H1 (cell line): ENCODE measurements around the gene ZNF48. TPM values are rescaled to one million over a fixed set of nuclear protein-coding genes. Genes with fewer than 3 reads are reported as not detected.
A peak's percentile ranks its signal among the peaks of the same experiment; 100 is the strongest.

Experiments used
- CTCF ChIA-PET: fragments of 300-600 bp; sonication (Branson Sonifier 250); formaldehyde crosslinking; loops from one replicate; lab custom pipeline; 2021; ENCODE audit not compliant: partially characterized antibody; lab: Charles Lee
- POLR2A ChIA-PET: fragments of 300-600 bp; sonication (Branson Sonifier 250); formaldehyde crosslinking; loops from one replicate; lab custom pipeline; 2021; ENCODE audit warnings: inconsistent platforms; ENCODE audit not compliant: partially characterized antibody; lab: Charles Lee
- DNase-seq, 2 experiments: peaks; one replicate each; pipeline versions ENCODE4 v3.0.0 to v3.0.0-alpha.2; 2010 to 2022; ENCODE audit warnings: low spot score in 2 of 2, low read depth in 1 of 2, mixed read lengths in 1 of 2
- FAIRE-seq: peaks from 2 replicates; lab custom pipeline; 2011; peaks lifted over from hg19 to GRCh38; lab: Jason Lieb, UNC
- H2AFZ ChIP-seq: 2 replicates; pipeline ENCODE4 v1.8.1; 2012; ENCODE audit warnings: low read length, inconsistent platforms
- H2AK5ac ChIP-seq: 2 replicates; pipeline ENCODE4 v1.6.1; 2013; ENCODE audit warnings: low read depth, low read length
- H2BK120ac ChIP-seq: replicated peaks from 2 replicates; pipeline ENCODE3; 2013; ENCODE audit warnings: low read depth, low read length, inconsistent platforms
- H2BK12ac ChIP-seq: 2 replicates; pipeline ENCODE4 v1.6.1; 2013; ENCODE audit warnings: low read depth, low read length
- H2BK15ac ChIP-seq: 2 replicates; pipeline ENCODE4 v1.6.1; 2013; ENCODE audit warnings: low read length
- H2BK20ac ChIP-seq: 2 replicates; pipeline ENCODE4 v1.6.1; 2013; ENCODE audit warnings: low read length
- H2BK5ac ChIP-seq: 2 replicates; pipeline ENCODE4 v1.6.1; 2013; ENCODE audit warnings: low read depth, low read length
- H3K14ac ChIP-seq: 2 replicates; pipeline ENCODE4 v1.6.1; 2013; ENCODE audit warnings: inconsistent platforms; ENCODE audit not compliant: insufficient read length
- H3K18ac ChIP-seq: 2 replicates; pipeline ENCODE4 v1.6.1; 2013; ENCODE audit warnings: low read length; ENCODE audit errors: extremely low read depth
- H3K23ac ChIP-seq: 2 replicates; pipeline ENCODE4 v1.6.1; 2013; ENCODE audit warnings: inconsistent platforms; ENCODE audit not compliant: insufficient read length
- H3K23me2 ChIP-seq: 2 replicates; pipeline ENCODE4 v1.6.1; 2013; ENCODE audit warnings: low read depth, low read length
- H3K27ac ChIP-seq: 2 replicates; pipeline ENCODE4 v1.6.1; 2011; ENCODE audit warnings: low read depth, low read length, inconsistent platforms
- H3K27me3 ChIP-seq, 4 experiments: replicated peaks in 1 of 4; 1 replicate in 1 of 4; 2 replicates in 3 of 4; pipeline versions ENCODE4 v1.6.1 to v1.8.1; 2011 to 2013; ENCODE audit warnings: low read length in 3 of 4, mild to moderate bottlenecking in 3 of 4, inconsistent platforms in 2 of 4, mixed read lengths in 2 of 4, moderate library complexity in 1 of 4; ENCODE audit not compliant: control insufficient read depth in 3 of 4, insufficient read depth in 3 of 4; ENCODE audit errors: extremely low read depth in 1 of 4
- H3K36me3 ChIP-seq, 4 experiments: 2 replicates each; pipeline versions ENCODE4 v1.6.1 to v1.8.1; 2011 to 2013; ENCODE audit warnings: mild to moderate bottlenecking in 4 of 4, low read length in 3 of 4, moderate library complexity in 2 of 4, control low read depth in 1 of 4, inconsistent platforms in 1 of 4; ENCODE audit not compliant: insufficient read depth in 4 of 4, control insufficient read depth in 2 of 4
- H3K4ac ChIP-seq: replicated peaks from 2 replicates; pipeline ENCODE3; 2013; ENCODE audit warnings: low read length, low read depth, mixed read lengths, inconsistent platforms; ENCODE audit not compliant: insufficient read length
- H3K4me1 ChIP-seq, 4 experiments: replicated peaks in 1 of 4; 1 replicate in 1 of 4; 2 replicates in 3 of 4; pipeline versions ENCODE4 v1.6.1 to v1.8.1; 2011 to 2013; ENCODE audit warnings: low read length in 3 of 4, inconsistent platforms in 2 of 4, mixed read lengths in 1 of 4; ENCODE audit not compliant: insufficient read depth in 4 of 4, control insufficient read depth in 3 of 4
- H3K4me2 ChIP-seq, 2 experiments: 2 replicates each; pipeline versions ENCODE4 v1.6.1 to v1.8.1; 2011 to 2013; ENCODE audit warnings: low read depth in 2 of 2, low read length in 2 of 2, control low read depth in 1 of 2, inconsistent platforms in 1 of 2, mild to moderate bottlenecking in 1 of 2; ENCODE audit not compliant: insufficient read depth in 1 of 2
- H3K4me3 ChIP-seq, 4 experiments: fragments of 200-600, 300-600 bp in 1 of 4; sonication (generic), shearing (Covaris generic), sonication (Bioruptor Twin) in 1 of 4; 2 replicates each; pipeline versions ENCODE4 v1.5.1 to v1.8.1; 2011 to 2016; ENCODE audit warnings: low read length in 4 of 4, low read depth in 3 of 4, control low read depth in 2 of 4, inconsistent platforms in 2 of 4, mild to moderate bottlenecking in 2 of 4, mixed read lengths in 1 of 4, moderate library complexity in 1 of 4; ENCODE audit not compliant: insufficient read depth in 2 of 4; ENCODE audit errors: extremely low read depth in 1 of 4
- H3K56ac ChIP-seq: replicated peaks from 2 replicates; pipeline ENCODE3; 2013; ENCODE audit warnings: low read depth, mild to moderate bottlenecking, mixed read lengths, low read length, inconsistent platforms; ENCODE audit not compliant: insufficient read length
- H3K79me1 ChIP-seq: 2 replicates; pipeline ENCODE4 v1.6.1; 2013; ENCODE audit warnings: low read depth, low read length, control low read depth
- H3K79me2 ChIP-seq, 2 experiments: 2 replicates each; pipeline versions ENCODE4 v1.6.1 to v1.8.1; 2012 to 2013; ENCODE audit warnings: low read length in 2 of 2, mild to moderate bottlenecking in 2 of 2, inconsistent platforms in 1 of 2; ENCODE audit not compliant: insufficient read depth in 2 of 2, control insufficient read depth in 1 of 2
- H3K9ac ChIP-seq, 4 experiments: replicated peaks in 1 of 4; 1 replicate in 1 of 4; 2 replicates in 3 of 4; pipeline versions ENCODE4 v1.6.1 to v1.8.1; 2011 to 2013; ENCODE audit warnings: low read depth in 3 of 4, low read length in 3 of 4, control low read depth in 2 of 4, mild to moderate bottlenecking in 2 of 4, moderate library complexity in 2 of 4, inconsistent platforms in 1 of 4; ENCODE audit errors: extremely low read depth in 1 of 4
- H3K9me3 ChIP-seq, 2 experiments: 2 replicates each; pipeline versions ENCODE4 v1.6.1 to v1.8.1; 2012 to 2013; ENCODE audit warnings: mild to moderate bottlenecking in 2 of 2, moderate library complexity in 2 of 2, control low read depth in 1 of 2, inconsistent platforms in 1 of 2, low read depth in 1 of 2, low read length in 1 of 2, mixed read lengths in 1 of 2; ENCODE audit not compliant: insufficient read depth in 2 of 2
- H4K20me1 ChIP-seq, 2 experiments: replicated peaks in 1 of 2; 2 replicates each; pipeline versions ENCODE3 to v1.8.1; 2011 to 2013; ENCODE audit warnings: inconsistent platforms in 2 of 2, low read length in 2 of 2, mild to moderate bottlenecking in 1 of 2; ENCODE audit not compliant: insufficient read depth in 2 of 2, control insufficient read depth in 1 of 2
- H4K5ac ChIP-seq: 2 replicates; pipeline ENCODE4 v1.6.1; 2013; ENCODE audit warnings: low read length, low read depth, mixed read lengths, inconsistent platforms; ENCODE audit not compliant: insufficient read length
- H4K8ac ChIP-seq: 2 replicates; pipeline ENCODE4 v1.8.0; 2013; ENCODE audit warnings: mild to moderate bottlenecking, moderate library complexity, low read length, inconsistent platforms; ENCODE audit not compliant: insufficient read depth; ENCODE audit errors: extremely low read depth
- H4K91ac ChIP-seq: replicated peaks from 2 replicates; pipeline ENCODE3; 2013; ENCODE audit warnings: low read length, mixed read lengths, inconsistent platforms; ENCODE audit not compliant: insufficient read length
- ATF2 ChIP-seq: IDR thresholded peaks from 2 replicates; pipeline ENCODE4 v1.6.1; 2012; ENCODE audit warnings: low read length, inconsistent platforms
- BRCA1 ChIP-seq: IDR thresholded peaks from 2 replicates; pipeline ENCODE4 v1.6.1; 2012; ENCODE audit warnings: low read depth, low read length, improper control_type of control experiment
- CREB1 ChIP-seq: IDR thresholded peaks from 2 replicates; pipeline ENCODE4 v1.6.1; 2012; ENCODE audit warnings: inconsistent platforms
- MAFK ChIP-seq: IDR thresholded peaks from 2 replicates; pipeline ENCODE4 v1.6.1; 2012; ENCODE audit warnings: low read depth, mild to moderate bottlenecking, improper control_type of control experiment, low read length
- MAX ChIP-seq: IDR thresholded peaks from 2 replicates; pipeline ENCODE4 v1.6.1; 2012; ENCODE audit warnings: inconsistent platforms
- POU5F1 ChIP-seq: IDR thresholded peaks from 2 replicates; pipeline ENCODE4 v1.6.1; 2011; ENCODE audit warnings: low read depth, mild to moderate bottlenecking, low read length, moderate library complexity
- SAP30 ChIP-seq: fragments of 300-600 bp; sonication (generic); IDR thresholded peaks from 2 replicates; pipeline ENCODE4 v1.7.1; 2012; ENCODE audit warnings: low read length, moderate library complexity, mild to moderate bottlenecking, inconsistent platforms; ENCODE audit not compliant: insufficient read depth, insufficient replicate concordance
- SP4 ChIP-seq: IDR thresholded peaks from 2 replicates; pipeline ENCODE4 v1.6.1; 2012; ENCODE audit warnings: low read length, inconsistent platforms
- SUZ12 ChIP-seq: fragments of 200-600 bp; sonication (generic); IDR thresholded peaks from 2 replicates; pipeline ENCODE4 v1.6.1; 2012; ENCODE audit warnings: mild to moderate bottlenecking, inconsistent platforms, low read length, moderate library complexity, mixed read lengths
- TAF7 ChIP-seq: optimal IDR thresholded peaks from 2 replicates; pipeline ENCODE3; 2011; ENCODE audit warnings: low read depth, mild to moderate bottlenecking, inconsistent platforms, low read length, moderate library complexity, borderline replicate concordance
- WGBS, 2 experiments: shearing (Covaris generic) in 1 of 2; methylation state at CpG; one replicate each; pipeline versions ENCODE4 v1.1.6 to v1.1.7; 2013 to 2015; ENCODE audit warnings: low lambda C conversion rate in 2 of 2, mixed read lengths in 2 of 2, inconsistent platforms in 1 of 2, low coverage in 1 of 2, missing lambda C conversion rate in 1 of 2; ENCODE audit not compliant: insufficient replicate concordance in 2 of 2, insufficient coverage in 1 of 2, insufficient read length in 1 of 2; ENCODE audit errors: extremely low coverage in 1 of 2, missing lambda C conversion rate in 1 of 2; 5-methylcytosine and 5-hydroxymethylcytosine counted together
- polyA plus RNA-seq, 7 experiments: library from polyadenylated mRNA; depleted of rRNA in 3 of 7; stranded (reverse) in 5 of 7; unstranded in 2 of 7; fragments of >200 nt in 5 of 7; fragments of 200-250 nt in 2 of 7; gene quantifications; 1 replicate in 5 of 7; 2 replicates in 1 of 7; 4 replicates in 1 of 7; pipeline versions ENCODE4 v1.2.1 to v1.2.3, GENCODE V29; 2011 to 2013; ENCODE audit warnings: missing spikeins in 2 of 7, mixed read lengths in 2 of 7
- total RNA-seq: library from RNA; stranded (reverse); fragmentation: NEBNext Ultra II Directional; extraction: Animal tissue kit (Norgen Biotek cat#: 25700); gene quantifications from 2 replicates; pipeline ENCODE4 v1.2.1, GENCODE V29; 2021

Gene ZNF48
- total and polyA plus RNA-seq, 2 of the 8 experiments (the other 6 are each of a cell fraction or from before 2014, with no cell fraction given) = 30.4 to 41.2 TPM

- no peak overlapping the region for H3K56ac ChIP-seq
- no peak overlapping the region for H4K5ac ChIP-seq
- no peak overlapping the region for H3K9ac ChIP-seq
- H3K14ac ChIP-seq = no peak overlapping the region
- FAIRE-seq = no peak
- POLR2A ChIA-PET = interaction anchor here (1.4 to 7.9 kb wide), 8 partner anchors 8 to 50 kb away, joined by 5 to 79 read pairs (median 19); partner anchors contain the start of genes TBC1D10B, ZNF48 and ZNF771
- no peak overlapping the region for H2AK5ac ChIP-seq
- H2BK20ac ChIP-seq = no peak overlapping the region
- H2BK5ac ChIP-seq = no peak overlapping the region
- H3K4me1 ChIP-seq = peaks cover 0 to 12% (median 6%) of the 10 kb centered on the region in 4 experiments; a peak in 5 of 7 replicates
- H3K79me2 ChIP-seq = peaks cover 0 to 14% of the 10 kb centered on the region in 2 experiments; a peak in 2 of 4 replicates
- no peaks in the 10 kb centered on the region for H3K9me3 ChIP-seq
- peaks cover 0 to 12% of the 10 kb centered on the region in 2 experiments for H4K20me1 ChIP-seq
- H2BK12ac ChIP-seq = no peak overlapping the region
- WGBS, 2 experiments = 87% methylated on average over 4 of the region's 5 CpGs; no CpG with 5 or more reads in 1 of the 2 experiments
- H3K27me3 ChIP-seq = no peaks in the 10 kb centered on the region
- no peak overlapping the region for H2BK120ac ChIP-seq
- no peak overlapping the region for H2AFZ ChIP-seq
- DNase-seq = no peak
- peaks cover 5 to 16% (median 11%) of the 10 kb centered on the region in 4 experiments for H3K36me3 ChIP-seq
- no peak overlapping the region for H4K91ac ChIP-seq
- H3K23me2 ChIP-seq = peaks cover 11% of the 10 kb centered on the region
- H3K27ac ChIP-seq = no peak overlapping the region
- no peak overlapping the region for H3K4ac ChIP-seq
- H3K18ac ChIP-seq = no peak overlapping the region
- CTCF ChIA-PET = interaction anchor here (0.8 to 3.2 kb wide), 7 partner anchors 12 to 92 kb away, joined by 3 to 11 read pairs (median 3); partner anchors contain the start of genes DCTPP1 and SEPTIN1
- no peak overlapping the region for H3K23ac ChIP-seq
- H3K4me3 ChIP-seq = no peak overlapping the region
- no peaks in the 10 kb centered on the region; the same call in 1 of the 2 replicates for H3K79me1 ChIP-seq
- no peak overlapping the region for H2BK15ac ChIP-seq
- peak overlapping the region in 1 of 2 experiments; percentile 61; a peak in 1 of 4 replicates for H3K4me2 ChIP-seq
- H4K8ac ChIP-seq = no peak overlapping the region
- no peak for TF ChIP-seq MAFK
- no peak for TF ChIP-seq ATF2
- no peak for TF ChIP-seq SP4
- TF ChIP-seq MAX = no peak
- TF ChIP-seq BRCA1 = no peak
- no peak for TF ChIP-seq SUZ12
- TF ChIP-seq TAF7 = no peak
- TF ChIP-seq SAP30 = no peak
- TF ChIP-seq POU5F1 = no peak
- no peak for TF ChIP-seq CREB1
Measured at GRCh38 chr16:30357085-30357714, 38.0 kb upstream of the ZNF48 start.
